Stimulated activated naive CD8-positive, alpha-beta T cell treated with anti-CD3 and anti-CD28 coated beads, Interleukin-15, Interleukin-2, amounts not matched to agents 100 U/mL and 50 U/mL, for 24 hours (primary cell): ENCODE results near the gene GYG1.
A peak's percentile ranks its signal among the peaks of the same experiment; 100 is the strongest.

Source experiments
- ATAC-seq: fragments of 150-1000 bp; cut with Tn5 transposase; one replicate; pipeline ENCODE4 v1.10.0; 2021
- DNase-seq: peaks from one replicate; pipeline ENCODE4 v3.0.0; 2021

The GYG1 gene

GRCh38 chr3:148991219-148992026 is at the start of gene GYG1:
GYG1 (plus strand) TSS chr3:148991540; CDS start chr3:148991641, 101 bp downstream.
- peak; percentile 78 for DNase-seq
- peak; percentile 90 for ATAC-seq

- no peak for DNase-seq
These were observed 47.7 kb upstream of the GYG1 start for GRCh38 chr3:148943506-148944205.

GRCh38 chr3:148945116-148945515 is 46.2 kb upstream of the GYG1 start:
- DNase-seq (no peak), ATAC-seq (no peak)

More at GRCh38 chr3:148943506-148944205, 47.7 kb upstream of the GYG1 start:
- ATAC-seq, result peak; percentile 84

GRCh38 chr3:148948913-148949657 is 42.3 kb upstream of the GYG1 start:
- ATAC-seq (no peak), DNase-seq (no peak)

- ATAC-seq, result no peak
- no peak for DNase-seq
These were observed 40.5 kb upstream of the GYG1 start for GRCh38 chr3:148950806-148951205.

- DNase-seq (no peak), ATAC-seq (no peak)
These were observed 39.6 kb upstream of the GYG1 start for GRCh38 chr3:148951599-148952361.

GRCh38 chr3:148953094-148953493 is 38.2 kb upstream of the GYG1 start:
- ATAC-seq, result no peak
- DNase-seq, result no peak

GRCh38 chr3:148954981-148955380 is 36.4 kb upstream of the GYG1 start:
- no peak for DNase-seq

GRCh38 chr3:148955544-148956346 is 35.6 kb upstream of the GYG1 start:
- peak; percentile 15 for DNase-seq
- ATAC-seq, result no peak

More at GRCh38 chr3:148954981-148955380, 36.4 kb upstream of the GYG1 start:
- no peak for ATAC-seq

GRCh38 chr3:148957586-148957985 is 33.8 kb upstream of the GYG1 start:
- ATAC-seq, result peak; percentile 64

GRCh38 chr3:148958696-148959095 is 32.6 kb upstream of the GYG1 start:
- ATAC-seq (no peak), DNase-seq (no peak)

More at GRCh38 chr3:148957586-148957985, 33.8 kb upstream of the GYG1 start:
- DNase-seq, result peak; percentile 10

GRCh38 chr3:148962513-148962912 is 28.8 kb upstream of the GYG1 start:
- no peak for ATAC-seq
- DNase-seq, result no peak

- no peak for DNase-seq
These were observed 26.5 kb upstream of the GYG1 start for GRCh38 chr3:148964809-148965208.

GRCh38 chr3:148968321-148968720 is 23.0 kb upstream of the GYG1 start:
- ATAC-seq (no peak), DNase-seq (no peak)

More at GRCh38 chr3:148964809-148965208, 26.5 kb upstream of the GYG1 start:
- no peak for ATAC-seq

GRCh38 chr3:148970271-148970670 is 21.1 kb upstream of the GYG1 start:
- no peak for DNase-seq
- ATAC-seq, result no peak

- DNase-seq (no peak), ATAC-seq (no peak)
These were observed 19.8 kb upstream of the GYG1 start for GRCh38 chr3:148971401-148972163.

GRCh38 chr3:148974726-148975125 is 16.6 kb upstream of the GYG1 start:
- no peak for DNase-seq
- no peak for ATAC-seq

- DNase-seq (no peak), ATAC-seq (no peak)
These were observed 16.1 kb upstream of the GYG1 start for GRCh38 chr3:148975248-148975647.

- no peak for DNase-seq
- ATAC-seq, result no peak
These were observed 15.6 kb upstream of the GYG1 start for GRCh38 chr3:148975696-148976095.

- ATAC-seq (no peak), DNase-seq (no peak)
These were observed 10.1 kb upstream of the GYG1 start for GRCh38 chr3:148981273-148981672.
